Upper lobe of left lung (tissue), 4 donors: ENCODE data around the gene STC2.

Experiments
- CTCF ChIP-seq, 6 experiments: fragments of 450-650 bp in 4 of 6; fragments of 200-600 bp in 2 of 6; sonication (generic) in 2 of 6; IDR thresholded peaks; one replicate each; pipeline ENCODE4 v1.5.1; 2016 to 2019; ENCODE audit warnings: antibody characterized with exemption in 6 of 6
- POLR2A ChIP-seq, 4 donors: fragments of 450-650 bp; IDR thresholded peaks; one replicate each; pipeline ENCODE4 v1.5.1; 2016 to 2017; ENCODE audit warnings: antibody characterized with exemption in 4 of 4, mild to moderate bottlenecking in 2 of 4
- POLR2AphosphoS5 ChIP-seq, 2 donors: sonication (generic); formaldehyde crosslinking; IDR thresholded peaks; one replicate each; pipeline ENCODE4 v1.5.1; 2017; ENCODE audit warnings: antibody characterized with exemption in 2 of 2

- TF ChIP-seq POLR2AphosphoS5 (IDR thresholded peaks at IDR 0.05) (no peak), CTCF (IDR thresholded peaks at IDR 0.05) (no peak), POLR2A (IDR thresholded peaks at IDR 0.05) (no peak)
Observed at GRCh38 chr5:173309731-173310130, 18.5 kb downstream of the STC2 start.
